Bronchial epithelial cell (primary cell): ENCODE measurements around the gene MPP2. TPM values are rescaled to one million over a fixed set of nuclear protein-coding genes. Genes with fewer than 3 reads are reported as not detected.
"Not testable (repeated sequence)": the region's sequence is repeated elsewhere in the genome, so short reads cannot be mapped to it uniquely, and the experiment has no call there.

Experiments used
- DNase-seq: peaks from one replicate; pipeline ENCODE4 v3.0.0-alpha.2; 2010; ENCODE audit warnings: low read depth
- FAIRE-seq: peaks from 2 replicates; lab custom pipeline; 2011; peaks lifted over from hg19 to GRCh38; lab: Jason Lieb, UNC
- H3K27me3 ChIP-seq: 2 replicates; pipeline ENCODE4 v1.5.1; 2011; ENCODE audit warnings: low read length; ENCODE audit not compliant: control insufficient read depth, insufficient read depth
- H3K36me3 ChIP-seq: 2 replicates; pipeline ENCODE4 v1.5.1; 2011; ENCODE audit warnings: low read length; ENCODE audit not compliant: control insufficient read depth, insufficient read depth
- H3K4me3 ChIP-seq: 2 replicates; pipeline ENCODE4 v1.5.1; 2011; ENCODE audit warnings: mild to moderate bottlenecking, low read depth, low read length, control low read depth
- total RNA-seq: library from RNA; depleted of rRNA; stranded (reverse); fragments of >200 nt; gene quantifications from 2 replicates; pipeline ENCODE4 v1.2.1, GENCODE V29; 2014
- TF ChIP-seq, protein P1 (sequence below): IDR thresholded peaks from 2 replicates; pipeline ENCODE4 v1.5.1; 2011; ENCODE audit warnings: mild to moderate bottlenecking, moderate library complexity, low read length, control low read depth, inconsistent platforms; ENCODE audit not compliant: insufficient read depth, severe bottlenecking

Gene MPP2
- total RNA-seq, 1 donor from 2014 or later, result 0.26 TPM

DNA sequence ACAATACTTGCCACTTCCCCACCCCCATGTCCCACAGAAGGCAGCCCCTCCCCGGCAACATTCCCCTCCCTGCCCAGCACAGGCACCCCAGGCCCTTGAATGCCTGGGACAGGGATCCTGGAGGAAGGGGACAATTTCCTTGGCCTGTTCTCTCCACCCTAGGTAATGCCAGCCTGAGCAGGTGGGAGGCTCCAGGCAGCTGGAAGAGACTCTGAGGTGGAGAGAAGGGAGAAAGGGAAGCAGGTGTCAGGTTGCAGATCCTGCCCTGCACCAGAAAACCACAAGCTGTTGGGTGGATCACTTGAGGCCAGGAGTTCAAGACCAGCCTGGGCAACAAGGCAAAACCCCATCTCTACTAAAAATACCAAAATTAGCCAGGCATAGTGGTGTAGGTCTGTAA lies 8.9 kb downstream of the MPP2 start:
- DNase-seq (no peak), FAIRE-seq (no peak)
- Histone ChIP-seq H3K4me3 (no peak overlapping the region), H3K36me3 (no peaks in the 10 kb centered on the region), H3K27me3 (peaks cover 11% of the 10 kb centered on the region)
- TF ChIP-seq, protein P1, sequence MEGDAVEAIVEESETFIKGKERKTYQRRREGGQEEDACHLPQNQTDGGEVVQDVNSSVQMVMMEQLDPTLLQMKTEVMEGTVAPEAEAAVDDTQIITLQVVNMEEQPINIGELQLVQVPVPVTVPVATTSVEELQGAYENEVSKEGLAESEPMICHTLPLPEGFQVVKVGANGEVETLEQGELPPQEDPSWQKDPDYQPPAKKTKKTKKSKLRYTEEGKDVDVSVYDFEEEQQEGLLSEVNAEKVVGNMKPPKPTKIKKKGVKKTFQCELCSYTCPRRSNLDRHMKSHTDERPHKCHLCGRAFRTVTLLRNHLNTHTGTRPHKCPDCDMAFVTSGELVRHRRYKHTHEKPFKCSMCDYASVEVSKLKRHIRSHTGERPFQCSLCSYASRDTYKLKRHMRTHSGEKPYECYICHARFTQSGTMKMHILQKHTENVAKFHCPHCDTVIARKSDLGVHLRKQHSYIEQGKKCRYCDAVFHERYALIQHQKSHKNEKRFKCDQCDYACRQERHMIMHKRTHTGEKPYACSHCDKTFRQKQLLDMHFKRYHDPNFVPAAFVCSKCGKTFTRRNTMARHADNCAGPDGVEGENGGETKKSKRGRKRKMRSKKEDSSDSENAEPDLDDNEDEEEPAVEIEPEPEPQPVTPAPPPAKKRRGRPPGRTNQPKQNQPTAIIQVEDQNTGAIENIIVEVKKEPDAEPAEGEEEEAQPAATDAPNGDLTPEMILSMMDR, result no peak

DNA sequence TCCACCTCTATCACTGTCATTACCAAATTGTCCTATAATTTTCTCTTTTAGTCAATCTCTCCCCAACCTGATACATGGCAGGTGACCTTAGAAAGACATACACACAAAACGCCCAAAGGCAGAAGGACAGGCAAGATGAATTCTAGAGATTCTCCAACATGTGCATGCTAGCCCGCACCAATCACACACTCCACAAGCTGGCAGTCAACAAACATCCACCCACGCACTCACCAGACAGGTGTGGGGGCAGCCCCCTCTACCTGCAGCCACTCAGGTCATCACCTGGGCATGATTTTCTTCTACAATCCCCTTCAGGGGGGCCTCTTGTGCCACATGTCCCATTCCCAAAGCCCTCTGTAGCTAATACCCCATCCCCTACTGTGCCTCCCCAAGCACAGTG lies 9.5 kb downstream of the MPP2 start:
- H3K27me3 ChIP-seq, result peaks cover 11% of the 10 kb centered on the region
- H3K4me3 ChIP-seq, result no peak overlapping the region
- no peaks in the 10 kb centered on the region for H3K36me3 ChIP-seq
- FAIRE-seq (peak; percentile 70), DNase-seq (peak; percentile 77)
- TF ChIP-seq, protein P1, result peak; percentile 6

DNA sequence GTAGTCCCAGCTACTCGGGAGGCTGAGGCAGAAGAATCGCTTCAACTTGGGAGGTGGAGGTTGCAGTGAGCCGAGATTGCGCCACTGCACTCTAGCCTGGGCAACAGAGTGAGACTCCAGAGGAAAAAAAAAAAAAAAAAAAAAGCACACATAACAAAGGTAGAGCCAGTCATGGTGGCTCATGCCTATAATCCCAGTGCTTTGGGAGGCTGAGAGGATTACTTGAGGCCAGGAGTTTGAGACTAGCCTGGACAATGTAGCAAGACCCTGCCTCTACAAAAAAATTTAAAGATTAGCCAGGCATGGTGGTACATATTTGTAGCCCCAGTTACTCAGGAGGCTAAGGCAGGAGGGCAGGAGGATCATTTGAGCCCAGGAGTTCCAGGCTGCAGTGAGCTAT lies 12.8 kb downstream of the MPP2 start:
- not testable (repeated sequence) for H3K4me3 ChIP-seq, H3K36me3 ChIP-seq, FAIRE-seq, DNase-seq, H3K27me3 ChIP-seq

DNA sequence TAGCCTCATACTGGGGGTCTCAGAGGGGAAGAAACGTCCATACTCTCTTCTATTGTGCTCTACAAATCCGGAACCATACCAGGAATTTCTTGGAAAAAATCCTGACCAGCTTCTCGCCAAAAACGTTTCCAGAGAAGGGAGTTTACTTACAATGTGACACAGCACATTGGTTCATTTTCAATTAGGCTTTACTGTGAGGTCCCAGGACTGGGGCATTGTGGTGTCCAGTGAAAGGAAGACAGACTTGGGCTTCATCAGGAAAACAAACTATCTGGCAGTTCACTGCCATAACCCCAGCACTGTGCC lies 14.7 kb downstream of the MPP2 start:
- Histone ChIP-seq H3K27me3 (peaks cover 10% of the 10 kb centered on the region), H3K36me3 (no peaks in the 10 kb centered on the region), H3K4me3 (no peak overlapping the region)
- FAIRE-seq, result peak; percentile 18
- DNase-seq, result no peak
- TF ChIP-seq, protein P1, result no peak

DNA sequence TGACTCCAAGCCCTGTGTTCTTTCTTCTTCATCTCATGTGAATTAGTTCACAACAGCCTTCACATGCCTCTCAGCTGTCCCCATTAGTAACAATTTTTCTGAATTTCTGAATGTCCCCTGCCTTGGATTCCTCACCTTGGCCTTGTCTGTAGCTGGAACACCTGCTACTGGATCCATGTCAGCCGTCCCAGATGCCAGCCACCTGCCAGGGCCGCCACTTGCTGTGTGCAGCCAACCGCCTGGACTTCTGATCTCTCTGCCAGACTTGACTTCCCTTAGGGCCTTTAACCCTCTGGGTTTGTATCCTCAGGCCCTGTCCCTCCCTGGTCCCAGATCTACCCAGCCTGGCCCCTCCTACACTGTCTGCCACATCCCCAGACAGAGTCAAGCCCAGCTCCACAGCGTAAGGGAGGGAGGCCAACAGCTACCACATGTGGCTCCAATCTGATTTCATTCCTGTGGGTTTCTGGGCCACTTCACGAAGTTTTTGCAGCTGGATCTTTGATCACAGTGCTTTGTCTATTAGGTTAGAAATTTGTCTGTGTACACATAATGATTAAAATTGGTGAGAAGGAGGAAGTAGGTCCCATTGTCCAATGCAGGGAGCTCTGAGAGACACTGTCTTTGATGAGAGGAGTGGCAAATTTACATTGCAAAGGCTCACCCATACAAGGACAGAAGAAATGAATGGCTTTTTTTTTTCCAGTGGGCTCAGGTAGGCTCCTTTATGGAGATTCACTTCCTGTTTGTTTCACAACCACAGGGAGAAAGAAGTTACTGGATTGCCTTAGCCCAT lies 15.3 kb downstream of the MPP2 start:
- Histone ChIP-seq H3K4me3 (no peak overlapping the region), H3K36me3 (no peaks in the 10 kb centered on the region), H3K27me3 (peaks cover 10% of the 10 kb centered on the region)
- FAIRE-seq, result no peak
- DNase-seq, result no peak
- TF ChIP-seq, protein P1, result no peak

DNA sequence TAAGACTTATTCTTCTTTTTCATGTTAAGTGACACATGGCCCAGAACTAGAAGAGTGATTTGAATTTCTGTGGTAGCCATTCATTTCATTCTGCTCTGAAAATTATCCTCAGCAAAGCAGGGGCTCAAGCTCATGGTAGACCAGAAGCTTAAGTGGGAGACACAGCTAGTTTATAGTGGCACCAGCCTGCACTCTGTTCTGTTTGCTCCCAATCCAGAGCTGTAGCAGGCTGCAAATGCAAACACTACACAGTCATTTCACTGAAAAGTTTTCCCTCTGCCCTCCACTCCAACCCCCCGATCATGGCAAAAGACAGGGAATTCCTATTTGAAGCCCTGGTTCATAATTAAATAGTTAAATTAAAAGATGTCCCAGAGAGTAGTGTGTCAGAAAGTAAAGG lies 17.1 kb downstream of the MPP2 start:
- Histone ChIP-seq H3K36me3 (no peaks in the 10 kb centered on the region), H3K27me3 (peaks cover 2% of the 10 kb centered on the region), H3K4me3 (no peak overlapping the region)
- FAIRE-seq (no peak), DNase-seq (no peak)
- TF ChIP-seq, protein P1, result no peak
